HG02981 (cell line): Measurements from ENCODE around the gene ZNF816.
"Not testable (repeated sequence)": the region's sequence is repeated elsewhere in the genome, so short reads cannot be mapped to it uniquely, and the experiment has no call there.

Experiments
- ATAC-seq: cut with Tn5 transposase; IDR thresholded peaks from one replicate; pipeline ENCODE4 v1.9.1; 2021; ENCODE audit warnings: mild to moderate bottlenecking, moderate library complexity; ENCODE audit not compliant: unreplicated experiment

Gene ZNF816

GRCh38 chr19:52936151-52936953 is 26.3 kb downstream of the ZNF816 start:
- ATAC-seq: no peak

GRCh38 chr19:52935434-52935833 is 27.2 kb downstream of the ZNF816 start:
- no peak for ATAC-seq

- not testable (repeated sequence) for ATAC-seq
Observed at GRCh38 chr19:52924641-52925040, 38.0 kb downstream of the ZNF816 start.

GRCh38 chr19:52923778-52924593 is 38.7 kb downstream of the ZNF816 start:
- no peak for ATAC-seq

- ATAC-seq: peak; percentile 92
Observed at GRCh38 chr19:52922841-52923777, 39.6 kb downstream of the ZNF816 start, which contains the start of gene ZNF888. Gene ZNF888, minus strand, starts transcription at chr19:52923428. Its CDS starts 5,555 bp downstream, at chr19:52917873.

GRCh38 chr19:52917531-52917930 is 45.1 kb downstream of the ZNF816 start:
- ATAC-seq: no peak

GRCh38 chr19:52910648-52911047 is 52.0 kb downstream of the ZNF816 start:
- ATAC-seq: no peak

GRCh38 chr19:52904052-52904780 is 58.5 kb downstream of the ZNF816 start:
- ATAC-seq: not testable (repeated sequence)

- no peak for ATAC-seq
Observed at GRCh38 chr19:52901842-52902241, 60.8 kb downstream of the ZNF816 start.
